Uterus (tissue), 2 donors: Measurements from ENCODE around the gene KIF18B.

ENCODE experiments used
- CTCF ChIP-seq, 4 experiments: fragments of 200-600 bp in 2 of 4; fragments of 450-650 bp in 2 of 4; sonication (generic) in 2 of 4; IDR thresholded peaks; one replicate each; pipeline ENCODE4 v1.5.1; 2016 to 2019; ENCODE audit warnings: antibody characterized with exemption in 4 of 4, mild to moderate bottlenecking in 2 of 4, moderate library complexity in 1 of 4
- POLR2A ChIP-seq, 2 donors: fragments of 450-650 bp; IDR thresholded peaks; one replicate each; pipeline ENCODE4 v1.6.1; 2016; ENCODE audit warnings: antibody characterized with exemption in 2 of 2, mild to moderate bottlenecking in 1 of 2, moderate library complexity in 1 of 2

GRCh38 chr17:44898768-44899073 is 48.9 kb downstream of the KIF18B start:
- TF ChIP-seq POLR2A (IDR thresholded peaks at IDR 0.05) (no peak), CTCF (IDR thresholded peaks at IDR 0.05) (no peak)
